GM23338 (cell line): Measurements from ENCODE around the gene IQGAP1.

Source experiments
- CTCF ChIP-seq, 2 experiments: fragments of 200-600 bp in 1 of 2; sonication (generic) in 1 of 2; conservative IDR thresholded peaks; 2 replicates each; pipeline versions ENCODE4 v1.5.1 to v1.6.1; 2016 to 2017; ENCODE audit warnings: antibody characterized with exemption in 2 of 2, low read depth in 2 of 2, mild to moderate bottlenecking in 2 of 2, moderate library complexity in 1 of 2
- EZH2 ChIP-seq: fragments of 200-600 bp; sonication (generic); IDR thresholded peaks from one replicate; pipeline ENCODE4 v1.8.0; 2017; ENCODE audit warnings: antibody characterized with exemption, mild to moderate bottlenecking, low read depth; ENCODE audit not compliant: unreplicated experiment
- EZH2phosphoT487 ChIP-seq: fragments of 200-600 bp; sonication (generic); IDR thresholded peaks from one replicate; pipeline ENCODE4 v1.8.1; 2018; ENCODE audit warnings: antibody characterized with exemption; ENCODE audit not compliant: unreplicated experiment
- JUNB ChIP-seq: IDR thresholded peaks from one replicate; pipeline ENCODE4 v1.6.1; 2016; ENCODE audit warnings: antibody characterized with exemption; ENCODE audit not compliant: unreplicated experiment
- NANOG ChIP-seq: IDR thresholded peaks from 2 replicates; pipeline ENCODE4 v1.6.1; 2016; ENCODE audit warnings: antibody characterized with exemption, borderline replicate concordance
- POLR2AphosphoS5 ChIP-seq: IDR thresholded peaks from 2 replicates; pipeline ENCODE4 v1.6.1; 2016; ENCODE audit warnings: antibody characterized with exemption, low read depth
- REST ChIP-seq: IDR thresholded peaks from one replicate; pipeline ENCODE4 v1.6.1; 2018; ENCODE audit warnings: antibody characterized with exemption; ENCODE audit not compliant: unreplicated experiment

GRCh38 chr15:90459368-90459767, 71.3 kb downstream of the IQGAP1 start:
- no peak for TF ChIP-seq CTCF (conservative IDR thresholded peaks at IDR 0.05; ENCODE audit: low read depth in 2 of 2)
- no peak for TF ChIP-seq REST
- no peak for TF ChIP-seq POLR2AphosphoS5
- no peak for TF ChIP-seq EZH2
- no peak for TF ChIP-seq EZH2phosphoT487
- TF ChIP-seq JUNB = no peak
- TF ChIP-seq NANOG = no peak
